OCI-LY3 (cell line): ENCODE results near the gene LDHAL6A.

Source experiments
- H2AFZ ChIP-seq: fragments of 200-600, 300-600 bp; shearing (Covaris generic); 2 replicates; pipeline ENCODE4 v1.6.0; 2014; ENCODE audit warnings: antibody characterized with exemption, low read depth, low read length
- H3K27ac ChIP-seq: fragments of 200-600, 300-600 bp; sonication (generic); 2 replicates; pipeline ENCODE4 v1.5.1; 2014; ENCODE audit warnings: mild to moderate bottlenecking, low read length, moderate library complexity, mixed read lengths
- H3K27me3 ChIP-seq: fragments of 200-600, 300-600 bp; sonication (generic); 2 replicates; pipeline ENCODE4 v1.6.1; 2014; ENCODE audit warnings: low read depth, low read length, mixed read lengths
- H3K36me3 ChIP-seq: fragments of 200-600, 300-600 bp; sonication (generic); replicated peaks from 2 replicates; pipeline ENCODE3; 2014; ENCODE audit warnings: low read depth, low read length, mixed read lengths
- H3K4me1 ChIP-seq: fragments of 300-600, 200-600 bp; sonication (generic); 2 replicates; pipeline ENCODE4 v1.6.1; 2014; ENCODE audit warnings: low read length, mixed read lengths
- H3K4me2 ChIP-seq: fragments of 200-600, 300-600 bp; sonication (generic); 2 replicates; pipeline ENCODE4 v1.6.1; 2014; ENCODE audit warnings: low read length, mixed read lengths
- H3K4me3 ChIP-seq: fragments of 300-600, 200-600 bp; sonication (generic); 2 replicates; pipeline ENCODE4 v1.5.1; 2014; ENCODE audit warnings: antibody characterized with exemption, mild to moderate bottlenecking, low read length, moderate library complexity
- H3K79me2 ChIP-seq: fragments of 300-600, 200-600 bp; shearing (Covaris generic); 2 replicates; pipeline ENCODE4 v1.6.1; 2014; ENCODE audit warnings: mild to moderate bottlenecking, low read length, mixed read lengths
- H3K9ac ChIP-seq: fragments of 300-600, 200-600 bp; shearing (Covaris generic); 2 replicates; pipeline ENCODE4 v1.6.0; 2014; ENCODE audit warnings: mild to moderate bottlenecking, low read length, moderate library complexity
- H3K9me3 ChIP-seq: fragments of 200-600, 300-600 bp; shearing (Covaris generic); 2 replicates; pipeline ENCODE4 v1.6.1; 2014; ENCODE audit warnings: low read length, mixed read lengths; ENCODE audit not compliant: insufficient read depth
- H4K20me1 ChIP-seq: fragments of 200-600, 300-600 bp; sonication (generic); 2 replicates; pipeline ENCODE4 v1.6.1; 2016; ENCODE audit warnings: low read length, mixed read lengths; ENCODE audit not compliant: insufficient read depth
- CTCF ChIP-seq: fragments of 200-600, 300-600 bp; sonication (generic); IDR thresholded peaks from 2 replicates; pipeline ENCODE4 v1.5.1; 2014; ENCODE audit warnings: antibody characterized with exemption, low read length, low read depth
- EZH2phosphoT487 ChIP-seq: fragments of 200-600 bp; shearing (Covaris generic); IDR thresholded peaks from 2 replicates; pipeline ENCODE4 v1.6.1; 2018; ENCODE audit warnings: antibody characterized with exemption, mixed run types, low read depth

The LDHAL6A gene

GRCh38 chr11:18479063-18479462 is 23.4 kb downstream of the LDHAL6A start:
- Histone ChIP-seq H3K4me1 (peaks cover 9% of the 10 kb centered on the region), H3K9ac (no peak overlapping the region), H3K79me2 (no peaks in the 10 kb centered on the region), H3K9me3 (no peaks in the 10 kb centered on the region), H3K4me3 (no peak overlapping the region), H3K27me3 (no peaks in the 10 kb centered on the region), H3K27ac (no peak overlapping the region), H3K36me3 (peaks cover 71% of the 10 kb centered on the region), H3K4me2 (no peak overlapping the region), H4K20me1 (no peaks in the 10 kb centered on the region), H2AFZ (no peak overlapping the region)
- TF ChIP-seq EZH2phosphoT487 (no peak), CTCF (no peak)

- peak overlapping the region; percentile 91 for H3K4me2 ChIP-seq
- H2AFZ ChIP-seq, result no peak overlapping the region; the same call in 1 of the 2 replicates
- H3K9ac ChIP-seq, result peak overlapping the region; percentile 35; the same call in 1 of the 2 replicates
- H3K4me1 ChIP-seq, result peaks cover 27% of the 10 kb centered on the region
- peak overlapping the region; percentile 84 for H3K27ac ChIP-seq
- H3K4me3 ChIP-seq, result peak overlapping the region; percentile 69
- peaks cover 37% of the 10 kb centered on the region for H3K36me3 ChIP-seq
- TF ChIP-seq CTCF, result no peak
- TF ChIP-seq EZH2phosphoT487, result no peak
- no peaks in the 10 kb centered on the region for H3K9me3 ChIP-seq
- no peaks in the 10 kb centered on the region for H3K27me3 ChIP-seq
- no peaks in the 10 kb centered on the region for H3K79me2 ChIP-seq
- no peaks in the 10 kb centered on the region for H4K20me1 ChIP-seq
Measured at GRCh38 chr11:18485913-18486528, 30.4 kb downstream of the LDHAL6A start.

- Histone ChIP-seq H3K9ac (no peak overlapping the region), H3K4me3 (no peak overlapping the region), H4K20me1 (no peaks in the 10 kb centered on the region), H3K79me2 (no peaks in the 10 kb centered on the region), H3K4me2 (no peak overlapping the region), H3K27ac (no peak overlapping the region), H3K9me3 (no peaks in the 10 kb centered on the region), H3K36me3 (peaks cover 16% of the 10 kb centered on the region), H3K4me1 (peaks cover 36% of the 10 kb centered on the region), H3K27me3 (no peaks in the 10 kb centered on the region), H2AFZ (no peak overlapping the region)
- TF ChIP-seq CTCF (no peak), EZH2phosphoT487 (no peak)
Measured at GRCh38 chr11:18490319-18490718, 34.7 kb downstream of the LDHAL6A start.

- Histone ChIP-seq H3K9me3 (no peaks in the 10 kb centered on the region), H3K9ac (no peak overlapping the region), H4K20me1 (no peaks in the 10 kb centered on the region), H2AFZ (no peak overlapping the region), H3K36me3 (peaks cover 16% of the 10 kb centered on the region), H3K4me1 (peaks cover 36% of the 10 kb centered on the region), H3K27ac (no peak overlapping the region), H3K4me3 (no peak overlapping the region), H3K27me3 (no peaks in the 10 kb centered on the region), H3K4me2 (no peak overlapping the region), H3K79me2 (no peaks in the 10 kb centered on the region)
- no peak for TF ChIP-seq EZH2phosphoT487
- TF ChIP-seq CTCF, result no peak
Measured at GRCh38 chr11:18490736-18491485, 35.3 kb downstream of the LDHAL6A start.
